ENCODE results near the gene TEX264.

The TEX264 gene

DNA sequence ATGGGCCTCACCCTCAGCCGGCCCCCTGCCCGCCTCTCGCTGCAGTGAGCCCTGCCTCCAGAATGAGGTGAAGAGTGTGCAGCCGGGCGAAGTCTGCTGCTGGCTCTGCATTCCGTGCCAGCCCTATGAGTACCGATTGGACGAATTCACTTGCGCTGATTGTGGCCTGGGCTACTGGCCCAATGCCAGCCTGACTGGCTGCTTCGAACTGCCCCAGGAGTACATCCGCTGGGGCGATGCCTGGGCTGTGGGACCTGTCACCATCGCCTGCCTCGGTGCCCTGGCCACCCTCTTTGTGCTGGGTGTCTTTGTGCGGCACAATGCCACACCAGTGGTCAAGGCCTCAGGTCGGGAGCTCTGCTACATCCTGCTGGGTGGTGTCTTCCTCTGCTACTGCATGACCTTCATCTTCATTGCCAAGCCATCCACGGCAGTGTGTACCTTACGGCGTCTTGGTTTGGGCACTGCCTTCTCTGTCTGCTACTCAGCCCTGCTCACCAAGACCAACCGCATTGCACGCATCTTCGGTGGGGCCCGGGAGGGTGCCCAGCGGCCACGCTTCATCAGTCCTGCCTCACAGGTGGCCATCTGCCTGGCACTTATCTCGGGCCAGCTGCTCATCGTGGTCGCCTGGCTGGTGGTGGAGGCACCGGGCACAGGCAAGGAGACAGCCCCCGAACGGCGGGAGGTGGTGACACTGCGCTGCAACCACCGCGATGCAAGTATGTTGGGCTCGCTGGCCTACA, 44.4 kb downstream of the TEX264 start:
- DNase-seq (ENCODE audit: low read depth), result no peak

DNA sequence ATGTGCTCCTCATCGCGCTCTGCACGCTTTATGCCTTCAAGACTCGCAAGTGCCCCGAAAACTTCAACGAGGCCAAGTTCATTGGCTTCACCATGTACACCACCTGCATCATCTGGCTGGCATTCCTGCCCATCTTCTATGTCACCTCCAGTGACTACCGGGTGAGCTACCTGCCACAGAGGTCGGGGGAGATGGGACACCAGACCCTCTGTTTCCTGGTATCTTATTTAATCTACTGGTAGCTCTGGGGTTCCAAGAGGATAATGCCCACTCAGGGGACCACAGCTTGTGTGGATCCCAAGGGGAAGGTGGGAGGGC, 44.9 kb downstream of the TEX264 start:
- DNase-seq (ENCODE audit: low read depth), result no peak

GRCh38 chr3:51716805-51717204, 45.8 kb downstream of the TEX264 start:
- DNase-seq (ENCODE audit: low read depth), result no peak

DNA sequence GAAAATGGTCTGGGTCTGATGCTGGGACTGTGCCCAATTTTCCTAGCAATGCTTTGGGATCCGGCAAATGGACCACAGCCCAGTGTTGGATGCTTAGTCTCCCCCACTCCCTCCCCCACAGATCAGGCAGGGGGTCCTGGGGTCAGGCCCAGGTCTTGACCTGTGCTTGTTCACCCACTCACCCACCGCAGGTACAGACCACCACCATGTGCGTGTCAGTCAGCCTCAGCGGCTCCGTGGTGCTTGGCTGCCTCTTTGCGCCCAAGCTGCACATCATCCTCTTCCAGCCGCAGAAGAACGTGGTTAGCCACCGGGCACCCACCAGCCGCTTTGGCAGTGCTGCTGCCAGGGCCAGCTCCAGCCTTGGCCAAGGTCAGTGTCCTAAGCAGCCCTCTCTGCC, 46.4 kb downstream of the TEX264 start:
- DNase-seq (ENCODE audit: low read depth), result no peak

DNA sequence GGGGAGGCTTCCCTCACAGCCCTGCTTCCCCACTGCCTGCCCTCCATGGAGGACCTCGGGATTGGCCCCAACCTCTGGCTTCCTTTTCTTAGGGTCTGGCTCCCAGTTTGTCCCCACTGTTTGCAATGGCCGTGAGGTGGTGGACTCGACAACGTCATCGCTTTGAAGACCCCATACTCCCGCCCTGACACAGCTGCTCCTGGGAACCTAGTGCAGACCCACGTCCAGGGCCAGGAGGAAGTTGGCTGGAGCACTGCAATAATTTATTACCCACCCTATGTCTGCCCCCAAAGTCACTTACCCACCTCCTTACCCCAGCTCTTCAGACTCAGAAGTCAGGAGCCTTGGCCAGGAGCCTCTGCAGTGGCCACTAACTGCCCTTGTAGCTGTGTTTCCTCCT, 46.9 kb downstream of the TEX264 start:
- no peak for DNase-seq (ENCODE audit: low read depth)

DNA sequence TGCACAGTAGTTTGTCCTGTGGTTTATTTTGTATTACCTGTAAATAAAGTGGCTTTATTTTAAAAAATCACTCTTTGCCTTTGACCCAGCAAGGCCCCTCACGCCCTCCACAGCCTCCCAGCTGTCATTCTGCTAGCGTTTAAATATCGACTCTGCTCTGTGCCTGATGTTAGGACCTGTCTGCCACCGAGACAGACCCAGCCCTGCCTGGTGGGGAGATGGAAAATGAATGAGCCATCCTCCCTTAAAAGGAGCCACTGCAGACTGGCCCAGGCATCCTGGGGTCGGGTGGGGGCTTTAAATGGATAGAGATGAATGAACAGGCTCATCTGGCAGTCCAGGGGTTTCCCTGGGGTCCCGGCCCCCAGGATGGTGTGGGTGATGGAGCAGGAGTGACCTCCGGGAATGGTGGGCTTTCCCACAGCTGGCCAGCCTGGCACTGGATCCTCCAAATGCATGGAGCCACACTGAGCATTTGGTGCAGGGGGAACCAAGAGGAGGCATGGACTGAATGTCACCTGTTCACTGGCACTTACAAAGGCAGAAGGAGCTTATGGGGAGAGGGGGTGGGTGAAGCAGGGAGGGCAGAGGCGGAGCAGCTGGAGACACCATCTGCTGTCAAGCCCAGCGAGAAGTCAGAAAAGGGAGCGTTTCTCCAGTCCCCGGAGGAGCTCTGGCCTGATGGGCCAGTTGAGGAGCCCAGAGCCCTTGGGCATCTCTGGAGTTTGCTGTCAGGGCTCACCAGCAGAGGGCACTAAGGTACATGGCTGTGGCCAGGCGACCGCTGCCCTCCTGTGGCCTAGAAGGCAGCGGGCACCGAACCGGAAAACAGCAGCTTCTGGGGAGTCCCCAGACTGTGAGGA, 47.7 kb downstream of the TEX264 start:
- DNase-seq (ENCODE audit: low read depth), result peak; percentile 56

GRCh38 chr3:51719410-51720025, 48.5 kb downstream of the TEX264 start:
- no peak for DNase-seq (ENCODE audit: low read depth)

- DNase-seq (ENCODE audit: low read depth), result no peak
These were observed 49.4 kb downstream of the TEX264 start for GRCh38 chr3:51720292-51721061.

- DNase-seq (ENCODE audit: low read depth), result no peak
These were observed 50.2 kb downstream of the TEX264 start for GRCh38 chr3:51721062-51721745.

- no peak for DNase-seq (ENCODE audit: low read depth)
These were observed 51.3 kb downstream of the TEX264 start for GRCh38 chr3:51722362-51722761.

DNA sequence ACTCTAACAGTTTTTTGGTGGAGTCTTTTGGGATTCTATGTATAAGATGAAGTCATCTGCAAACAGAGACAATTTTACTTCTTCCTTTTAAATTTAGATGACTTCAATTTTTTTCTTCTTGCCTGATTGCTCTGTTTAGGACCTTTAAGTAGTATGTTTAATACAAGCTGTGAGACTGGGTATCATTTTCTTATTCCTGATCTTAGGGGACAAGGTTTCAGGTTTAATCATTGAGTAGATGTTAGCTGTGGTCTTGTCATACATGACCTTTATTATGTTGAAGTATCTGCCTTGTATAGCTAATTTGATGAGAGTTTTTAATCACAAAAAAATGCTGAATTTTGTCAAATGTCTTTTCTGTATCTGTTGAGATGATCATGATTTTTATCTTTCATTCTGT, 56.4 kb downstream of the TEX264 start:
- DNase-seq (ENCODE audit: low read depth), result no peak

DNA sequence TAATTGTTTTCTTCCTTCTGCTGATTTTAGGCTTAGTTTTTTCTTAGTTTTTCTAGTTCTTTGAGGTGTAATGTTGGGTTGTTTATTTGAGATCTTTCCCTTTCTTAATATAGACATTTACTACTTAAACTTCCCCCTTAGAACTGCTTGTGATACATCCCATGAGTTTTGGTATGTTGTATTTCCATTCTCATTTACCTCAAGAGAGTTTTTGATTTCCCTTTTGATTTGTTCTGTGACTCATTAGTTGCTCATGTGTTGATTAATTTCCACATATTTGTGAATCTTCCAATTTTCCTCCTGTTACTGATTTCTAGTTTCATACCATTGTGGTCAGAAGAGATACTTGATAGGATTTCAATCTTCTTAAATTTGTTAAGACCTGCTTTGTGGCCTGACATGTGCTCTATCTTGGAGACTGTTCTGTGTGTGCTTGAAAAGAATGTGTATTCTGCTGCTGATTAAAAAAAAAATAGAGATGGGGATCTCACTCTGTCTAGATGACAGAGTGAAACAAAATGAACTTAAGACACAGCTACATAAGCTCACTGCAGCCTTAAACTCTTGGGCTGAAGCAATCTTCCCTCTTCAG, 58.1 kb downstream of the TEX264 start:
- no peak for DNase-seq (ENCODE audit: low read depth)

DNA sequence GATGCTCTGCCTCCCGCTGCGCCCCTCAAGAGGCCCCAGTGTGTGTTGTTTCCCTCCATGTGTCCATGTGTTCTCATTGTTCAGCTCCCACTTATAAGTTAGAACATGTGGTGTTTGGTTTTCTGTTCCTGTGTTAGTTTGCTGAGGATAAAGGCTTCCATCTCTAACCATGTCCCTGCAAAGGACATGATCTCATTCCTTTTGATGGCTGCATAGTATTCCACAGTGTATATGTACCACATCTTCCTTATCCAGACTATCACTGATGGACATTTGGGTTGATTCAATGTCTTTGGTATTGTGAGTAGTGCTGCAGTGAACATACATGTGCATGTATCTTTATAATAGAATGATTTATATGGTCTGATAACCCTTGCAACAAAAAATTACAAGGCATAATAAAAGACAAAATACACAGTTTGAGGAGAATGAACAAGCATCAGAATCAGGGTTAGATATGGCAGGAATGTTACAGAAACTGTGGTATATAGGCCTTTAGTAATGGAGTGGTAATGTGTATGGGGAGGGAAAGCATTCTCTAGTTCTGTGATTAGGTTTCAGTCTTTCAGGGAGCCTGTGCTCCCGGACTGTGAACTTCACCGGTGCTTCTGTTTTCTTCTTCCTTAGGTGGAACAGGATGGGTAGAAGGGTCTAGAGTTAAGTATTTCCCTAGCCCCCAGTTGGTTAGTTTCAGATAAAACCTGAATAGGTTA, 63.0 kb downstream of the TEX264 start:
- DNase-seq (ENCODE audit: low read depth), result no peak

- DNase-seq (ENCODE audit: low read depth), result no peak
These were observed 63.5 kb downstream of the TEX264 start for GRCh38 chr3:51734572-51734907.

DNA sequence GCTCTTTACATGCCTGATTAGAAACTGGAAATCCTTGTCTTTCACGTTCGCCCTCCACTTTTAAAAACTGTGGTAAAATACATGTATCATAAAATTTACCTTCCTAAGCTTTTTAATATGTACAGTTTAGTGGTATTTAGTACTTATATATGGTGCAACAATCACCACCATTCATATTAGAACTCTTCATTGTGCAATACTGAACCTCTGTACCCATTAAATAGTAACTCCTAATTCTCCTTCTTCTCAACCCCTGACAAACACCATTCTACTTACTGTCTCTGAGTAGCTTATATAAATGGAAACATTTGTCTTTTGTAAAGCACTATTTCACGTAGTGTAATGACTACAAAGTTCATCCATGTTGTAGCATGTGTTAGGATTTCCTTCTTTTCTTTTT, 64.0 kb downstream of the TEX264 start:
- DNase-seq (ENCODE audit: low read depth), result no peak

- DNase-seq (ENCODE audit: low read depth), result no peak
These were observed 64.9 kb downstream of the TEX264 start for GRCh38 chr3:51735950-51736349.

DNA sequence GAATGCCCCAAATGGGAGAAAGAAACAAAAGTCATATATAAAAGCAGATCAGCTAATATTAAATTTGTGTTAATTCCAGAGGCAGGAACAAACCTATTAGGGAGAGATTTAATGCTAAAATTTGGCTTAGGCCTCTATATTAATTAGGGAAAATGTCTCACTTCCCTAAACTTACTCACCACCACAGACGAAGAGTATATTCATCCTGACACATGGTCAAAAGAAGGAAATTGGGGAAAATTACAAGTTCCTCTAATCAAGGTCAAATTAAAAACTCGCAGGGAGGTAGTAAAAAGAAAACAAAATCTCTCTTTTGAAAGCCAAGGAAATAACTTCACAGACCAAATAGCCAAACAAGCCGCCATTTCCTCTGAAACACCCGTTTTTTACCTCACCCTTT, 68.1 kb downstream of the TEX264 start:
- DNase-seq (ENCODE audit: low read depth), result no peak

DNA sequence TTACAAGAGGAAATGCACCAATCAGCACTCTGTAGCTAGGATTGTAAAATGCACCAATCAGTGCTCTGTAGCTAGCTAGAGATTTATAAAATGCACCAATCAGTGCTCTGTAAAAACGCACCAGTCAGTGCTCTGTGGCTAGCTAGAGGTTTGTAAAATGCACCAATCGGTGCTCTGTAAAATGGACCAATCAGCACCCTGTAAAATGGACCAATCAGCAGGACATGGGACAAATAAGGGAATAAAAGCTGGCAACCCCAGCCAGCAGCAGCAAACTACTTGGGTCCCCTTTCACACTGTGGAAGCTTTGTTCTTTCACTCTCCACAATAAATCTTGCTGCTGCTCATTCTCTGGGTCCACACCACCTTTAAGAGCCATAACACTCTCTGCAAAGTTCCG, 71.3 kb downstream of the TEX264 start:
- DNase-seq (ENCODE audit: low read depth), result peak; percentile 26

DNA sequence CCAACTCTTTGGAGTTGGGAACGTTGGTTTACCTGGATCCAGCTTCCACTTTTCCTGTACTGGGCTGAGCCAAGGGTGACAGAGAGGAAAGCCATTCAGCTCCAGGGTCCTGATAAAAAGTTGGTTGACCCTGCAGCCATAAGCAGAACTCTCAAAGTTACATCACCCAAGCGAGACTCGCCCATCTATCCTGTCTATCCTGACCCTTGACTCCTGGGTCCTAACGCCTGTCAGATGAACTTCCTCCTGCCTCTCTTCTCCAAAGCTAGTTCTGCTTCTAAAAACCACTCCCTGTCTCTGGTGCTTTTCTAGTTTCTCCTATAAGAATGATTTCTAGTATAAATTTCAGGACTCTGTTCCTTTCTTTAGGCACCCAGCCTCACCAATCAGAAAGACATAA, 71.9 kb downstream of the TEX264 start:
- peak; percentile 41 for DNase-seq (ENCODE audit: low read depth)

GRCh38 chr3:51747840-51748239, 76.8 kb downstream of the TEX264 start:
- no peak for DNase-seq (ENCODE audit: low read depth)

DNA sequence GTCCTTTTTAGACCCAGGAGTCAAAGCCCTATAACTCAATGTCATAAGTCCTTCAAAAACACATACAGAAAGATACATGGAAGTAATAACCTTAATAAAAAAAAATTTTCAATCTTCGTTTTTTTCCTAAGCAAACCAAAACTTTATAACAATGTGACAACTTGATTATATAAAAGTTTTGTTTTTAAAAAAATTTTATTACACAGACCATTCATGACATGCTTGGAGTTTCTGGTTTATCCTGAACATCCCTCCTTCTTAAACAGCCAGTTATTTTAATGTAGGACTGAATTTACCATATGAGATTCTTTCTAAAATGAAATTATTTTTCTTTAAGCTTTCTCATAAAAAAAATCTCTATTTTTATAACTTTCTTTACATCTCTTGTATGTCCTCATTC, 77.3 kb downstream of the TEX264 start:
- DNase-seq (ENCODE audit: low read depth), result no peak

All from CMK (cell line).